Measurements from ENCODE around the gene PLEKHM2. TPM values are rescaled to one million over a fixed set of nuclear protein-coding genes. Genes with fewer than 3 reads are reported as not detected.

Gene PLEKHM2
- polyA plus RNA-seq, 1 donor, result 26.6 TPM

- DNase-seq, result peak in 1 of 2 donors; percentile 50
- Histone ChIP-seq H3K27me3 (ENCODE audit: control insufficient read depth, insufficient read depth, low read length) (no peaks in the 10 kb centered on the region), H3K9me3 (ENCODE audit: control insufficient read depth, low read depth, low read length) (no peaks in the 10 kb centered on the region), H3K36me3 (ENCODE audit: control insufficient read depth, insufficient read depth, low read length) (no peaks in the 10 kb centered on the region), H3K27ac (ENCODE audit: low read length) (no peak overlapping the region), H3K4me1 (ENCODE audit: control insufficient read depth, insufficient read depth, low read length) (peaks cover 29% of the 10 kb centered on the region), H3K4me3 (ENCODE audit: low read length) (no peak overlapping the region)
- WGBS (ENCODE audit: insufficient coverage, low lambda C conversion rate), result no CpG with 5 or more reads among the region's 19 CpGs
These were observed 65.5 kb downstream of the PLEKHM2 start for GRCh38 chr1:15749399-15750291.

GRCh38 chr1:15750924-15751323 lies 66.8 kb downstream of the PLEKHM2 start:
- DNase-seq, result no peak
- no peaks in the 10 kb centered on the region for H3K27me3 ChIP-seq (ENCODE audit: control insufficient read depth, insufficient read depth, low read length)
- peaks cover 37% of the 10 kb centered on the region for H3K4me1 ChIP-seq (ENCODE audit: control insufficient read depth, insufficient read depth, low read length)
- no peaks in the 10 kb centered on the region for H3K9me3 ChIP-seq (ENCODE audit: control insufficient read depth, low read depth, low read length)
- no CpG with 5 or more reads among the region's 12 CpGs for WGBS (ENCODE audit: insufficient coverage, low lambda C conversion rate)
- H3K36me3 ChIP-seq (ENCODE audit: control insufficient read depth, insufficient read depth, low read length), result no peaks in the 10 kb centered on the region
- H3K27ac ChIP-seq (ENCODE audit: low read length), result no peak overlapping the region
- H3K4me3 ChIP-seq (ENCODE audit: low read length), result no peak overlapping the region

DNA sequence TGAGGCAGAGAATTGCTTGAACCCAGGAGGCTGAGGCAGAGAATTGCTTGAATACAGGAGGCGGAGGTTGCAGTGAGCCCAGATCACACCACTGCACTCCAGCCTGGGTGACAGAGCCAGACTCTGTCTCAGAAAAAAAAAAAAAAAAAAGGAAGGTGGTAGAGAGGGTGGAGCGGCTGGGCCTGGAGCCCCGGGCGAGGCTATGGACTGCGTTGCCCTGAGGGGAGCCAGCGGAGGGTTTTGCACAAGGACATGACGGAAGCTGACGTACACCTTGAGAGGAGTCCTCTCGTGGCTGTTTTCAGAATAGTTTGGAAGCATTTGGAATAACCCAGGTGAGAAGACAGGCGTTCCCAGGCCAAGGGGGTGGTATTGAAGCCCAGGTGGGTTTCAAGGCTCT lies 67.6 kb downstream of the PLEKHM2 start:
- H3K9me3 ChIP-seq (ENCODE audit: control insufficient read depth, low read depth, low read length), result no peaks in the 10 kb centered on the region
- no CpG with 5 or more reads among the region's 10 CpGs for WGBS (ENCODE audit: insufficient coverage, low lambda C conversion rate)
- no peak for DNase-seq
- H3K36me3 ChIP-seq (ENCODE audit: control insufficient read depth, insufficient read depth, low read length), result no peaks in the 10 kb centered on the region
- peaks cover 44% of the 10 kb centered on the region for H3K4me1 ChIP-seq (ENCODE audit: control insufficient read depth, insufficient read depth, low read length)
- H3K27me3 ChIP-seq (ENCODE audit: control insufficient read depth, insufficient read depth, low read length), result no peaks in the 10 kb centered on the region
- H3K4me3 ChIP-seq (ENCODE audit: low read length), result no peak overlapping the region
- no peak overlapping the region for H3K27ac ChIP-seq (ENCODE audit: low read length)

DNA sequence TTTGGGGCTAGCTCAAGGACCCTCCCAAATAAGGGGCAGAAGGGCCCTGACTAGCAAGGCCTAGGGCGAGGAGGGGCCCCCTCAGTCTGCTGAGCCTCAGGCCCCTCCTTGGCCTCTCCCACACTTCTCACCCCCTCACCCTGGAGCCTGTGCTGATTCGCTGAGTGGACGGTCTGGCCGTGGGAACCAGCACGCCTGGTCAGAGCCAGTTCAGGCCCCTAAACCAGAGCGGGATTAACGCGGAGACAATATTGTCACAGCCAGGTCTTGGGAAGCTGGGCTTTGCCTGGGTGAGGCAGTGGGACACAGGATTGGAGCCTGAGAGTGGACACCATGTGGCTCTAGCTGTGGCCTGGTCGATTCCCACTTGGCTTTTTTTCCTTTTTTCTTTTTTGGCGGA lies 69.7 kb downstream of the PLEKHM2 start:
- no peaks in the 10 kb centered on the region for H3K27me3 ChIP-seq (ENCODE audit: control insufficient read depth, insufficient read depth, low read length)
- peak in 1 of 2 donors; percentile 1 for DNase-seq
- no CpG with 5 or more reads among the region's 10 CpGs for WGBS (ENCODE audit: insufficient coverage, low lambda C conversion rate)
- no peaks in the 10 kb centered on the region for H3K36me3 ChIP-seq (ENCODE audit: control insufficient read depth, insufficient read depth, low read length)
- H3K4me1 ChIP-seq (ENCODE audit: control insufficient read depth, insufficient read depth, low read length), result peaks cover 46% of the 10 kb centered on the region
- no peaks in the 10 kb centered on the region for H3K9me3 ChIP-seq (ENCODE audit: control insufficient read depth, low read depth, low read length)
- no peak overlapping the region for H3K27ac ChIP-seq (ENCODE audit: low read length)
- no peak overlapping the region for H3K4me3 ChIP-seq (ENCODE audit: low read length)

DNA sequence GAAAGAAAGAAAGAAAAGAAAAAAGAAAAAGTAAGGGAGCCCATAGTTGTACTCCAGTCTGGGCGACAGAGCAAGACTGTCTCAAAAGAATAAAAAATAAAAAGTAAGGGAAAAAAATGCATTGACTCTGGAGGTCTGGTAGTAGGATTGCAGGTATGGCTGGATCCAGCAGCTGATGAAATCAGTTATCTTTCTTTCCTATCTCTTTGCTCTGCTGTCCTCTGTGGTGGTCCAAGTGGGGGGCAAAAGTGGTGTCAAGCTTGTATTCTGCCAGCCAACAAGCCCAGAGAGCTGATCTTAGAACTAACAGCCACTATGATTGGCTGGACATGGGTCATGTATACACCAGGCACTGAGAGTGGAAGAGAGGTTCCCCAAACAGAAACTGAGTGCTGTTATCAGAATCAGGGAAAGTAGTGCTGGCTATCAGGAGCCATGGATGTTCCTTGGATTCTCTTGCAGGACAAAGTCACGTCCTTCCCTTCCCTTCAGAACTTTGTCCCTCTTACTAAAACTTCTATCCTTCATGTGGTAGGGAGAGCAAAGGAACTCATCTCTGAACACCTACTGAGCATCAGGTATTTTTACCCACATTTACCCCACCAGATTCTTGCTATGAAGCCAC lies 71.0 kb downstream of the PLEKHM2 start:
- DNase-seq, result peak in 1 of 2 donors; percentile 62
- Histone ChIP-seq H3K4me1 (ENCODE audit: control insufficient read depth, insufficient read depth, low read length) (peaks cover 37% of the 10 kb centered on the region), H3K4me3 (ENCODE audit: low read length) (no peak overlapping the region), H3K9me3 (ENCODE audit: control insufficient read depth, low read depth, low read length) (no peaks in the 10 kb centered on the region), H3K36me3 (ENCODE audit: control insufficient read depth, insufficient read depth, low read length) (no peaks in the 10 kb centered on the region), H3K27me3 (ENCODE audit: control insufficient read depth, insufficient read depth, low read length) (no peaks in the 10 kb centered on the region), H3K27ac (ENCODE audit: low read length) (no peak overlapping the region)
- WGBS (ENCODE audit: insufficient coverage, low lambda C conversion rate), result 100% methylated on average over 1 of the region's 2 CpGs

DNA sequence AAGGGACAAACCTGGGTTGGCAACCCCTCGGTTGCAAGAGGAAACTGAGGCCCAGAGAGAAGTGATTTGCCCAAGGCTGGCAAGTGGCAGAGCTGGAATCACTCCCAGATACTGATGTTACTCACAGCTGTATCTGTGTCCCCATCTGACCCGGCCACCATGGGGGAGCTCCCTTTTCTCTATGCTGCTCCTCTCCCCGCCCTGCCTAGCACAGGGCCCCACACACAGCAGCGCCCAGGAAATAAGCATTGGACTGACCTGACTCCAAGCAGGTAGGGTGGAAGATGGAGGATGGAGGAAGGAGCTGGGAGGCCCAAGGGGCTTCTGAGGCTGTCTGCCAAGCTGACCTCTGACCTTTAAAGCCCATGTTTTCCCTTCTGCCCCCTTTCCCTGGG lies 71.5 kb downstream of the PLEKHM2 start:
- Histone ChIP-seq H3K36me3 (ENCODE audit: control insufficient read depth, insufficient read depth, low read length) (no peaks in the 10 kb centered on the region), H3K27ac (ENCODE audit: low read length) (no peak overlapping the region), H3K4me1 (ENCODE audit: control insufficient read depth, insufficient read depth, low read length) (peaks cover 37% of the 10 kb centered on the region), H3K27me3 (ENCODE audit: control insufficient read depth, insufficient read depth, low read length) (no peaks in the 10 kb centered on the region), H3K4me3 (ENCODE audit: low read length) (no peak overlapping the region), H3K9me3 (ENCODE audit: control insufficient read depth, low read depth, low read length) (no peaks in the 10 kb centered on the region)
- DNase-seq, result peak in 1 of 2 donors; percentile 45
- no CpG with 5 or more reads among the region's 4 CpGs for WGBS (ENCODE audit: insufficient coverage, low lambda C conversion rate)

DNA sequence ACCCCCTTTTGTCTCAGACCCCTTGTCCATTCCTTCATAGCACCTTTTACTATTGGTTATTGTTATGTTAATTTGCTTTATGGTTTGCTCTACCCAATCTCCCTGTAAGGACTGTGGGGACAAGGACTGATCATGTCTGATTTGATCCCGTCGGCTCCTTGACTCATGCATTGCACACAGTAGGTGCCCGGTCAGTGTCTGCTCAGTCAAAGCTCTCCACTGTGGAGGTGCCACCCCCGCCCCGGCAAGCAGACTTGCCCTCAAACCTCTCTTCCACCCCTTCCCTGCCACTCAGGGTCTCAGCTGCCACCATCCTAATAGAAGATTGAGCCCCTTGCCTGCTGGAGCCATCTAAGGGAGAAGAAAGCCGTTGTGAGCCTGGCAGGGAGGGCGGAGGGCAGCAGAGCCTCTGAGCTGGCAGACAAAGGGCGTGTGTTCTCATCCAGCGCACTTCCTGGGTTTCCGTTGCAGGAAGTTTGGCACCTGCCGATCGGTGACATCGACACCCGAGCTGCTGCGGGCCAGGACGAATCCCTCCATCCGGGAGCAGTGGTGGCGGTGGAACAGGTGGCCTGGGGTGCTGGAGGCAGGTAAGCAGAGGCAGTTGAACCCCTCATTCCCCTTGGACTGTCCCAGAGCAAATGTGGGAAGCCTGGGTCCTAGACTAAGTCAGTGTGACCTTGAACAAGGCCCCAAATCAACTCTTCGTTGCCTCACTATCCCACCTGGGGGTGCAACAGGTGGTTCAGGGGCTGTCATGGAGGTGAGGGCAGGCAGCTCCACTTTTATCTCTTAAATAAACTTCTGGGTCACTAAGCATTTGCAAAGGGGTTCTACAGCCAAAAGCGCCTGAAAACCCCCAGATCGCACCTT lies 72.3 kb downstream of the PLEKHM2 start:
- H3K4me3 ChIP-seq (ENCODE audit: low read length), result peak overlapping the region; percentile 30
- DNase-seq, result peak in 1 of 2 donors; percentile 57
- no CpG with 5 or more reads among the region's 21 CpGs for WGBS (ENCODE audit: insufficient coverage, low lambda C conversion rate)

DNA sequence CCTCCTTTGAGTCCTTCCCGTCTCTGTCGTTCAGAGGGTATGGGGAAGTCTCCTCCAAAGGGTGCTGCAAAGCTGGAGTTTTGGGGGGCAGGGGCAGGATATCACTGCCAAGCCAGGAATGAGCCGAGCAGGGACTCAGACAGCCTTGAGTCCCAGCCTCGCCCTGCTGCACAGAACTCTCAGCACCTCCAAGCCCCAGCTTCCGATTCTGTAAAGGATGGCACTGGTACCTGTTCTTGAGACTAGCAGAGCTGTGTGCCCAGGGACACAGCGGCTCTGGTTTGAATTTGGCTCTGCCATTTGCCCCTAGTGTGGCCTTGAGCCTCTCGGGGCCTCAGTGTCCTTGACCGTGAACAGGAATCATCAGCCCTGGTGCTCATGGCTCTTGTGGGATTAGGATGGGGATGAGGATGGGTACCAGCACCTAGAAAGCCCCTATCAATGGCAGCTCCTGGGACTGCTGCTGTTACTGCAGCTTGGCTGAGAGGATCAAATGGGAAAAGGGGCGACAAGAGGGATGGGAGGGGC lies 73.0 kb downstream of the PLEKHM2 start:
- DNase-seq, result peak in 1 of 2 donors; percentile 40
- no CpG with 5 or more reads among the region's 9 CpGs for WGBS (ENCODE audit: insufficient coverage, low lambda C conversion rate)
- Histone ChIP-seq H3K27ac (ENCODE audit: low read length) (peak overlapping the region; percentile 89), H3K36me3 (ENCODE audit: control insufficient read depth, insufficient read depth, low read length) (no peaks in the 10 kb centered on the region), H3K9me3 (ENCODE audit: control insufficient read depth, low read depth, low read length) (no peaks in the 10 kb centered on the region), H3K4me3 (ENCODE audit: low read length) (peak overlapping the region; percentile 30), H3K4me1 (ENCODE audit: control insufficient read depth, insufficient read depth, low read length) (peaks cover 52% of the 10 kb centered on the region), H3K27me3 (ENCODE audit: control insufficient read depth, insufficient read depth, low read length) (no peaks in the 10 kb centered on the region)

More for the DNA sequence above, 72.3 kb downstream of the PLEKHM2 start:
- no peaks in the 10 kb centered on the region for H3K36me3 ChIP-seq (ENCODE audit: control insufficient read depth, insufficient read depth, low read length)
- H3K27ac ChIP-seq (ENCODE audit: low read length), result peak overlapping the region; percentile 46
- H3K4me1 ChIP-seq (ENCODE audit: control insufficient read depth, insufficient read depth, low read length), result peaks cover 45% of the 10 kb centered on the region
- H3K27me3 ChIP-seq (ENCODE audit: control insufficient read depth, insufficient read depth, low read length), result no peaks in the 10 kb centered on the region
- no peaks in the 10 kb centered on the region for H3K9me3 ChIP-seq (ENCODE audit: control insufficient read depth, low read depth, low read length)

DNA sequence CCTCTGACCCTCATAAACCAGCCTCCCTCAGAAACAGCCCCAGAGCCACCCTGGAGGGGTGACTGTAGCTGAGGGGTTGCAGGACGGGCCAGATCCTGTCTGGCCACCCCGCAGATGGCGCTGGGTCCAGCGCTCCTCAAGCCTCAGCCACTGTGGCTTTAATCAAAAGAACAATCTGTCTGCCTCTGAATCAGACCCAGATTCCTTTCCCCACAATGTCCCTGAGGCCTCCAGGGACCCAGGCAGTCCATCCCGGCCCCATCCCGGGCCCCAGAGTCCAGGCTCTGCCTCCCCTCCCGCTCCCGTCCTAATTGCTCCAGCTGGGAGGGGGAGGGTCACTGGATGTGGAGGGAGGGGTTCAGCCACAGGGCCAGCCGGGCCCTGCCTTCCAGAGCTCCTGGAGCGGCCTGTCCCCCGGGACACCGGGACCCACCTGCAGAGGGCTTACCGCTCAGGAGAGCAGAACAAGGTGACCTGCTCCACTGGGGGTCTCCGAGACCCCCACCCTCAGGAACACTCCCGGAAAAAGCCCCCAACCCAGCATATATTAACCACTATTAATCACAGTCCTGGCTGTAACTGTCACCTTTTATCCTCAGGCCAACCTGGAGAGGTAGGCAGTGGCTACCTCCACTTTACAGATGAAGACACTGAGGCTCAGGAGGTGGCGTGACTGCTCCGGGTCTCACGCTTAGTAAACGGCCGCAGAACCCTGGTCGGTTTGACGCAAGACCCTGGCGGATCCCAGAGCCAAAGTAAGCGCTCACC lies 73.6 kb downstream of the PLEKHM2 start:
- Histone ChIP-seq H3K4me1 (ENCODE audit: control insufficient read depth, insufficient read depth, low read length) (peaks cover 52% of the 10 kb centered on the region), H3K27me3 (ENCODE audit: control insufficient read depth, insufficient read depth, low read length) (no peaks in the 10 kb centered on the region), H3K27ac (ENCODE audit: low read length) (peak overlapping the region; percentile 89), H3K4me3 (ENCODE audit: low read length) (peak overlapping the region; percentile 67), H3K36me3 (ENCODE audit: control insufficient read depth, insufficient read depth, low read length) (peaks cover 4% of the 10 kb centered on the region), H3K9me3 (ENCODE audit: control insufficient read depth, low read depth, low read length) (no peaks in the 10 kb centered on the region)
- no CpG with 5 or more reads among the region's 24 CpGs for WGBS (ENCODE audit: insufficient coverage, low lambda C conversion rate)
- peak; percentile 74 to 81 for DNase-seq
